IMR-90 (cell line): ENCODE results near the gene LRP1B. TPM values are rescaled to one million over a fixed set of nuclear protein-coding genes. Genes with fewer than 3 reads are reported as not detected.

Source experiments
- ATAC-seq: fragments of 200-7000 bp; cut with Tn5 transposase; 2 replicates; pipeline ENCODE4 v1.9.1; 2020; ENCODE audit warnings: low read depth, mild to moderate bottlenecking, moderate library complexity
- BruUV-seq: library from RNA; stranded (reverse); fragments of 400-500 nt; replicated peaks from 2 replicates; lab custom pipeline; 2021; lab: Mats Ljungman, UMichigan
- CTCF ChIA-PET: fragments of 300-600 bp; formaldehyde crosslinking; extraction: SDS; loops from one replicate; lab custom pipeline; 2021; ENCODE audit warnings: antibody characterized with exemption; lab: Yijun Ruan, JAX
- POLR2A ChIA-PET: fragments of 300-600 bp; sonication (Branson Sonifier 250); formaldehyde crosslinking; loops from one replicate; lab custom pipeline; 2022; ENCODE audit warnings: antibody characterized with exemption; ENCODE audit not compliant: unreplicated experiment; lab: Charles Lee
- DNase-seq: peaks from one replicate; pipeline ENCODE4 v3.0.0; 2013
- H2AFZ ChIP-seq: replicated peaks from 2 replicates; pipeline ENCODE3; 2013; ENCODE audit warnings: low read length, mild to moderate bottlenecking; ENCODE audit not compliant: poor library complexity
- H2AK5ac ChIP-seq: 2 replicates; pipeline ENCODE4 v1.6.1; 2013; ENCODE audit warnings: low read depth, low read length, inconsistent platforms
- H2AK9ac ChIP-seq: replicated peaks from 2 replicates; pipeline ENCODE3; 2013; ENCODE audit warnings: mild to moderate bottlenecking, low read depth, low read length, moderate library complexity; ENCODE audit not compliant: poor library complexity
- H2BK120ac ChIP-seq: 2 replicates; pipeline ENCODE4 v1.6.1; 2013; ENCODE audit warnings: low read depth, low read length, inconsistent platforms
- H2BK15ac ChIP-seq: 3 replicates; pipeline ENCODE4 v1.6.1; 2013; ENCODE audit warnings: low read depth, low read length, inconsistent platforms
- H2BK20ac ChIP-seq: 2 replicates; pipeline ENCODE4 v1.6.1; 2013; ENCODE audit warnings: low read depth, mild to moderate bottlenecking, inconsistent platforms, low read length, moderate library complexity
- H2BK5ac ChIP-seq: 2 replicates; pipeline ENCODE4 v1.6.1; 2013; ENCODE audit warnings: mild to moderate bottlenecking, low read depth, low read length, inconsistent platforms; ENCODE audit not compliant: poor library complexity, severe bottlenecking
- H3K14ac ChIP-seq: replicated peaks from 2 replicates; pipeline ENCODE4 v1.6.1; 2013; ENCODE audit warnings: low read depth, low read length, inconsistent platforms
- H3K18ac ChIP-seq: 2 replicates; pipeline ENCODE4 v1.6.1; 2013; ENCODE audit warnings: low read depth, low read length, control low read depth
- H3K23ac ChIP-seq: 2 replicates; pipeline ENCODE4 v1.6.1; 2013; ENCODE audit warnings: low read depth, low read length, inconsistent platforms
- H3K27ac ChIP-seq: 2 replicates; pipeline ENCODE4 v1.5.1; 2013; ENCODE audit warnings: mild to moderate bottlenecking, control low read depth, low read length; ENCODE audit not compliant: insufficient read depth
- H3K27me3 ChIP-seq: 2 replicates; pipeline ENCODE4 v1.6.1; 2013; ENCODE audit warnings: low read length; ENCODE audit not compliant: control insufficient read depth, insufficient read depth
- H3K36me3 ChIP-seq: 2 replicates; pipeline ENCODE4 v1.6.1; 2013; ENCODE audit warnings: low read length, mixed read lengths; ENCODE audit not compliant: control insufficient read depth, insufficient read depth
- H3K4ac ChIP-seq: 2 replicates; pipeline ENCODE4 v1.6.1; 2013; ENCODE audit warnings: low read depth, low read length, inconsistent platforms
- H3K4me1 ChIP-seq: 2 replicates; pipeline ENCODE4 v1.6.1; 2013; ENCODE audit warnings: low read length, mixed read lengths; ENCODE audit not compliant: control insufficient read depth, insufficient read depth
- H3K4me2 ChIP-seq: 2 replicates; pipeline ENCODE4 v1.6.1; 2013; ENCODE audit warnings: low read depth, mild to moderate bottlenecking, control low read depth, low read length, moderate library complexity
- H3K4me3 ChIP-seq: 2 replicates; pipeline ENCODE4 v1.5.1; 2013; ENCODE audit warnings: low read depth, mild to moderate bottlenecking, control low read depth, low read length, moderate library complexity; ENCODE audit not compliant: insufficient read depth
- H3K56ac ChIP-seq: 2 replicates; pipeline ENCODE4 v1.6.1; 2013; ENCODE audit warnings: low read length, inconsistent platforms; ENCODE audit not compliant: insufficient read depth; ENCODE audit errors: extremely low read depth
- H3K79me1 ChIP-seq, 2 experiments: 2 replicates each; pipeline ENCODE4 v1.6.1; 2013; ENCODE audit warnings: low read length in 2 of 2, inconsistent platforms in 1 of 2, low read depth in 1 of 2
- H3K9ac ChIP-seq: 2 replicates; pipeline ENCODE4 v1.6.1; 2013; ENCODE audit warnings: low read depth, low read length, control low read depth
- H3K9me1 ChIP-seq: 2 replicates; pipeline ENCODE4 v1.6.1; 2013; ENCODE audit warnings: low read length, inconsistent platforms; ENCODE audit not compliant: insufficient read depth
- H3K9me3 ChIP-seq: 2 replicates; pipeline ENCODE4 v1.6.1; 2013; ENCODE audit warnings: low read length; ENCODE audit not compliant: control insufficient read depth, insufficient read depth
- H4K20me1 ChIP-seq: 2 replicates; pipeline ENCODE4 v1.6.1; 2013; ENCODE audit warnings: low read length, inconsistent platforms; ENCODE audit not compliant: insufficient read depth
- H4K5ac ChIP-seq: 2 replicates; pipeline ENCODE4 v1.6.1; 2013; ENCODE audit warnings: mild to moderate bottlenecking, low read depth, low read length, control low read depth
- H4K8ac ChIP-seq, 2 experiments: 2 replicates each; pipeline ENCODE4 v1.6.1; 2013; ENCODE audit warnings: low read depth in 2 of 2, low read length in 2 of 2, control low read depth in 1 of 2, inconsistent platforms in 1 of 2
- H4K91ac ChIP-seq: 2 replicates; pipeline ENCODE4 v1.6.1; 2013; ENCODE audit warnings: low read depth, low read length, inconsistent platforms; ENCODE audit not compliant: insufficient read depth
- MAFK ChIP-seq: IDR thresholded peaks from 2 replicates; pipeline ENCODE4 v1.6.1; 2012; ENCODE audit warnings: low read depth, low read length, improper control_type of control experiment
- POLR2A ChIP-seq: IDR thresholded peaks from 2 replicates; pipeline ENCODE4 v1.6.1; 2012; ENCODE audit warnings: mild to moderate bottlenecking, low read depth, low read length
- WGBS, 2 experiments: methylation state at CpG; one replicate each; pipeline versions ENCODE4 v1.1.5 to v1.1.7; 2013; ENCODE audit warnings: missing lambda C conversion rate in 2 of 2; ENCODE audit not compliant: insufficient read length in 1 of 2; ENCODE audit errors: extremely low coverage in 2 of 2; 5-methylcytosine and 5-hydroxymethylcytosine counted together
- dilution Hi-C: fragments of 300-500 bp; cut with HindIII; formaldehyde crosslinking; loops from one replicate; pipeline ENCODE4 v1.14.3; 2018; ENCODE audit warnings: low sequenced_read_pairs; ENCODE audit not compliant: unreplicated experiment
- in situ Hi-C: fragments of 300-500 bp; cut with MboI; formaldehyde crosslinking; loops from 3 replicates; pipeline ENCODE4 v1.14.3; 2019; ENCODE audit warnings: low sequenced_read_pairs, inconsistent platforms, mixed read lengths
- intact Hi-C: fragments of 100-400 bp; cut with micrococcal nuclease; formaldehyde crosslinking; loops from 2 replicates; pipeline ENCODE4 v1.10.0; 2022
- polyA plus RNA-seq, 3 experiments: library from polyadenylated mRNA; depleted of rRNA; stranded (reverse); fragments of >200 nt; gene quantifications; 2 replicates each; pipeline ENCODE4 v1.2.3, GENCODE V29; 2012; ENCODE audit warnings: low replicate concordance in 1 of 3
- total RNA-seq: library from RNA; depleted of rRNA; stranded (reverse); fragments of >200 nt; gene quantifications from 2 replicates; pipeline ENCODE4 v1.2.3, GENCODE V29; 2012

LRP1B gene
- total and polyA plus RNA-seq, 2 of the 4 experiments (the other 2 are of a cell fraction), result under 0.01 to 0.02 TPM

DNA sequence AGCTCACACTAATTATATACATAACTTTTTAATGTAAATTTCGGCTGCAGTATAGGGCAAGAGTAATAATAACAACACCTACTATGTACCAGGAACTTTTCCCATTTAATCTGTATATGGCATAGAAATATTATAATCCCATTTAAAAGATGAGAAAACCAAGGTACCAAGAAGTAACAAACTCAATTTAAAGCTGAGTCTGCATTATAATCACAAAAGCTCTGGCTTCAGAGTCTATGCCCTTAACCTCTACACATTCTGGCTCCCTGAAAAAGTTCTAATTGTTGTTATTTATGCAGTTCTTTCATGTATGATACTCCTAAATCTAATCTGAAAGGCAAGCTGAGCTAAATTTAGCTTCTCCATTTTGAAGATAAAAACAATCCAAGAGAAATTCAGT lies 1675.5 kb downstream of the LRP1B start:
- no peak overlapping the region for H3K4ac ChIP-seq
- no peaks in the 10 kb centered on the region for H3K4me1 ChIP-seq
- no peak overlapping the region for H2BK5ac ChIP-seq
- no peak overlapping the region for H3K4me3 ChIP-seq
- H4K91ac ChIP-seq, result no peak overlapping the region
- H3K9ac ChIP-seq, result no peak overlapping the region
- no peak overlapping the region for H3K18ac ChIP-seq
- CTCF ChIA-PET, result no interaction called here
- H2AK9ac ChIP-seq, result no peak overlapping the region
- intact Hi-C loops, result no loop called here
- no peaks in the 10 kb centered on the region for H3K9me3 ChIP-seq
- no peak for ATAC-seq
- no peak overlapping the region for H2AFZ ChIP-seq
- no TSS peak for BruUV-seq
- H2BK120ac ChIP-seq, result no peak overlapping the region
- no CpG with 5 or more reads among the region's 1 CpG for WGBS, 2 experiments
- no peaks in the 10 kb centered on the region for H3K27me3 ChIP-seq
- in situ Hi-C loops, result no loop called here
- POLR2A ChIA-PET, result no interaction called here
- no peaks in the 10 kb centered on the region for H3K36me3 ChIP-seq
- no peak overlapping the region for H2BK15ac ChIP-seq
- H4K5ac ChIP-seq, result no peak overlapping the region
- DNase-seq, result no peak
- TF ChIP-seq MAFK, result peak; percentile 86
- no peak for TF ChIP-seq POLR2A
- no peak overlapping the region for H4K8ac ChIP-seq
- no peak overlapping the region for H3K27ac ChIP-seq
- H3K9me1 ChIP-seq, result no peaks in the 10 kb centered on the region
- no peak overlapping the region for H2AK5ac ChIP-seq
- dilution Hi-C loops, result no loop called here
- no peaks in the 10 kb centered on the region for H3K79me1 ChIP-seq
- H3K4me2 ChIP-seq, result no peak overlapping the region
- no peak overlapping the region for H3K23ac ChIP-seq
- no peak overlapping the region for H3K14ac ChIP-seq
- H3K56ac ChIP-seq, result no peak overlapping the region
- H4K20me1 ChIP-seq, result no peaks in the 10 kb centered on the region
- no peak overlapping the region for H2BK20ac ChIP-seq
